ENCODE data around the gene CDC42.

- TF ChIP-seq GATA2 (IDR thresholded peaks at IDR 0.05; ENCODE audit: low read depth, low read length) (no peak), GATA3 (IDR thresholded peaks at IDR 0.05; ENCODE audit: low read depth, low read length) (no peak)
Observed at GRCh38 chr1:22026924-22027289, 25.6 kb upstream of the CDC42 start.

Data from SH-SY5Y (cell line).